DOHH2 (cell line): Measurements from ENCODE around the gene PDE2A.

Experiments
- EZH2phosphoT487 ChIP-seq: fragments of 200-600 bp; sonication (generic); IDR thresholded peaks from 2 replicates; pipeline ENCODE4 v1.6.1; 2017; ENCODE audit warnings: borderline replicate concordance, mild to moderate bottlenecking, antibody characterized with exemption, low read length, moderate library complexity, mixed read lengths
- TF ChIP-seq, protein P1 (sequence below): fragments of 200-600 bp; sonication (generic); IDR thresholded peaks from one replicate; pipeline ENCODE4 v1.5.1; 2014; ENCODE audit warnings: antibody characterized with exemption, mild to moderate bottlenecking, low read depth, low read length; ENCODE audit not compliant: poor library complexity, severe bottlenecking

DNA sequence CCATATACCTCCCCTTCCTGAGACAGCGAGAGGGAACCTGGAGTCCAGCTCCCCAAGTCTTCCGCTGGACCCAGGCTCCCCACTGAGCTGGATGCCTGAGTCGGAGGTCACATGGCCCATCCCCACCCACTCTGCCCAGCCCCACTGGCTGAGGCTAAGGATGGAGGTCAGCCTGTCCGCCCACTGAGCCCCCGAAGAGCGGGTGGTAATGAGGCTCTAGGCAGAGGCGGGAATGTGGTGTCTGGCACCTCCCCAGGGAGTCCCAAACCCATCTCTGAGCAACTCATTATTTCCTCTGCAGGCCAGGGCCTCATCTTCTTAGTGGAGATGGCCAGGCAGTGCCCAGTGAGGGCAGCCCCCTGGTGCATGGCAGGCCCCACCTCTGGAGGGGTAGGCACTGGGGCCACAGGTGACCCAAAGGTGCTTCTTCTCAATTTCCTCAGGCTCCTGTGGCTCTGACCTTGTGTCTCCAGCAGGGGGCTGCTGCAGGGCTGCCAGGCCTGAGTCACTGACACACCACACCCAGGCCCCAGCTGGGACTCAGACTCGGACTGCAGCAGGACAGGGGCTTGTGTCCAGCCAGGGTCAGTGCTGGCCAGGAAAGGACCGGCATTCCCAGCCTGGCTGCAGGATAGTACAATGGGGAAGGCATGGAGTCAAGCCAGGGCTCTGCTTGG lies 10.2 kb upstream of the PDE2A start:
- TF ChIP-seq, protein P1, sequence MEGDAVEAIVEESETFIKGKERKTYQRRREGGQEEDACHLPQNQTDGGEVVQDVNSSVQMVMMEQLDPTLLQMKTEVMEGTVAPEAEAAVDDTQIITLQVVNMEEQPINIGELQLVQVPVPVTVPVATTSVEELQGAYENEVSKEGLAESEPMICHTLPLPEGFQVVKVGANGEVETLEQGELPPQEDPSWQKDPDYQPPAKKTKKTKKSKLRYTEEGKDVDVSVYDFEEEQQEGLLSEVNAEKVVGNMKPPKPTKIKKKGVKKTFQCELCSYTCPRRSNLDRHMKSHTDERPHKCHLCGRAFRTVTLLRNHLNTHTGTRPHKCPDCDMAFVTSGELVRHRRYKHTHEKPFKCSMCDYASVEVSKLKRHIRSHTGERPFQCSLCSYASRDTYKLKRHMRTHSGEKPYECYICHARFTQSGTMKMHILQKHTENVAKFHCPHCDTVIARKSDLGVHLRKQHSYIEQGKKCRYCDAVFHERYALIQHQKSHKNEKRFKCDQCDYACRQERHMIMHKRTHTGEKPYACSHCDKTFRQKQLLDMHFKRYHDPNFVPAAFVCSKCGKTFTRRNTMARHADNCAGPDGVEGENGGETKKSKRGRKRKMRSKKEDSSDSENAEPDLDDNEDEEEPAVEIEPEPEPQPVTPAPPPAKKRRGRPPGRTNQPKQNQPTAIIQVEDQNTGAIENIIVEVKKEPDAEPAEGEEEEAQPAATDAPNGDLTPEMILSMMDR: peak; percentile 77
- no peak for TF ChIP-seq EZH2phosphoT487
